ENCODE data around the gene SLC38A10.

SLC38A10 gene

DNA sequence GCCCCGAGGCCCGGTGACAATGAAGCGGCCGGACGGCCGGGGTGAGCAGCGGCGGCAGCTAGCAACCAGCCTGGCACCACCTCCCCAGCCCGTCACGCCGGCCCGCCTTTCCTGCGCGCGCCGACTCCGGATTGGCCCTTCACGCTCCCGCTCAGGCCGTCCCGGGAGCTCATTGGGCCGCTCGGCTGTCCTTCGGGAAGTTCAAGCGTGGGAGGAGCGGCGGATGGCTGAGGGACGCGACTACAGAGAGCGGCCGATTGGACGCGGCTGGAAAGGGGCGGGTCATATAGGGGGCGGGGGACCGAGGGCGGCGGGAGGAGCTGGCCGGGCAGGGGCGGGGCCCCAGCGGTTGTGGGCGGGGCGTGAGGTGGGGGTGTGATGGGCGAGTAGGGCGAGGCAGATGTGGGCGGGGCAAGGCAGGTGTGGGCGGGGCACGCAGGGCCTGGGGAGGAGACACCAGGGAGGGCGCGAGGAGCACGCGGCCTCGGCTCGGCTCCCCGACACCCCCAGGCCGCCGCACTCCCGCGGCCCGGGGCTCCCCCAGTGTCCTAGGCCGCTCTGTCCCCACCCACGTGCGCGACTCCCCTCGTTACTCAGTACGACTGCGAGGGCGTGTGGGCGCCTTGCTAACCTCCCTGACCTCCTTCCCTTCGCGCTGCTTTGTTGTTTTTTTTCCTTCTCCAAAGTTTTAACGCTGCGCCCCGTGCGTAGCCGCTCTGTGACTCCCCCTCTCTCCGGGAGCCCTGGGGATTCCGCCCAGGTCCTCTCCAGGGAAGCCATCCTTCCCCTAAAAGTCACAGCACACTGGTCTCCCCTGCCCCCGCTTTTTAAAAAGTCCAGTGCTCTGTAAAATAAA, 72.0 kb downstream of the SLC38A10 start, which contains the start of gene CEP131:
Gene CEP131, minus strand, starts transcription at position 60 of the 856 bp plus-strand sequence. CDS start 2,909 bp downstream, outside the sequence.
- peak; percentile 94 for DNase-seq

DNA sequence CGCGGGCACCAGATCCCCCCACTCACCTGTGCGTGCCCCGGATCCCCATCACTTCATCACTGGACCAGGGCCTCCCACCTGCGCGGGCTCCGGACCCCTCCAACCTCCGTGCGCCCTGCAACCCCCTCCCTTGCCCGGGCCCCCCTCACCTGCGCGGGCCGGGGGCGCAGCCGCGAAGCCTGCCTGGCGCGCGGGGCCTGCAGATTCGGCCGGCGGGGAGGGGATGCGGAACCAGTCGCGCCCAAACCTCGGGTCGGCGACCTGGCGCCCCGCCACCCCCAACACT, 72.5 kb downstream of the SLC38A10 start:
- DNase-seq, result no peak

DNA sequence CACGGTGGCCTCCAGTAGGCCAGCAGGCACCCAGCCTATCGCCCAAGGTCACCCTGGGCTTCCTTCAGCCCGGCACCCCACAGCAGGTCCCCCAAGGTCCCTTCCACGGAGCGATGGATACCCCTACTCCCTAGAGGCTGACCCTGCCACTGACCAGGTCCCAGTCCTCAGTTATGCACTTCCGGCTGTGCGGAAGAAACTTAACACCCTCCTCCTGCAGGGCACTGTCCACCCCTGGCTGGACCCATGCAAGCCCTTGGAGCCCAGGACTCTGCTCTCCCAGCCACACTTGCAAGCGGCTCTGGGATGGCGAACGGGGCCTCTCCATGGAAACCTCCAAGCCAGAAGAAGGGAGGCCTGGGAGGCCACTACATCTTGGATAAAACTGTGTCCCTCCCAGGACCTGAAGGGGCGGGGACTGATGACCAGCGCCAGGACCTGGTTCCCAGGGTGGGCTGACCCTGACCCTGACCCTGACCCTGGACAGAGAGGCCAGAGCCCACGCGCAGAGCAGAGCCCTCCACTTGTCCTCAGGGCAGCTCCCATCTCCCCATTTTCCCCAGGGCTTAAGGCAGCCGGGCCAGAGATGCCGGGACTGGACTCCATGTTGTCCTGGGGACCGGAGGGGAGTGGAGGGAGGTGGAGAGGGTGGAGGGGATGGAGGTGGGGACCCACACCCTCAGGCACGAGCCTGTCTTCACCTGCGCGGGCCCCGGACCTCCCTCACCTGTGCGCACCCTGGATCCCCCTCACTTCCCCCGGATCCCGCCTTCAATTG, 73.1 kb downstream of the SLC38A10 start:
- no peak for DNase-seq

DNA sequence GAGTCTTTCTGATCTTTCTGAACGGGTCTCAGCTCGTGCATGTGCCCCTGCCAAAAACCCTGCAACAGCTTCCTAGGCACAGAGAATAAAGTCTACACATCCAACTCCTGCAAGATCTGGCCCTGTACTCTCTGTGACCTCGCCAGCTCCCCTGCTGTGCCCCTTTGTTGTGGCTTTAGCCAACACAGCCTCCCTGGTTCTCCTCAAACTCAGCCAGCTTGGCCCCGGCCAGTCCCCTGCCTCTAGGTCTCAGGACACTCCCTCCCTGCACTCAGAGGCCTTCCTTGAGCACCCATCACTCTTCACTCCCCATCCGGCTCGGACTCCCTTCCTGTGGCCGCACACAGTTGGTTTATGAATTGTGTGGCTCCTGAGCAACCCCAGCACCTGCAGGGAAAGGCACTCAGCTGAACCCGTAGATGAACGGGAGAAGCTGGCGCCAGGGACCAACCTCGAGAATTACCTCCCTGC, 73.7 kb downstream of the SLC38A10 start:
- DNase-seq, result no peak

DNA sequence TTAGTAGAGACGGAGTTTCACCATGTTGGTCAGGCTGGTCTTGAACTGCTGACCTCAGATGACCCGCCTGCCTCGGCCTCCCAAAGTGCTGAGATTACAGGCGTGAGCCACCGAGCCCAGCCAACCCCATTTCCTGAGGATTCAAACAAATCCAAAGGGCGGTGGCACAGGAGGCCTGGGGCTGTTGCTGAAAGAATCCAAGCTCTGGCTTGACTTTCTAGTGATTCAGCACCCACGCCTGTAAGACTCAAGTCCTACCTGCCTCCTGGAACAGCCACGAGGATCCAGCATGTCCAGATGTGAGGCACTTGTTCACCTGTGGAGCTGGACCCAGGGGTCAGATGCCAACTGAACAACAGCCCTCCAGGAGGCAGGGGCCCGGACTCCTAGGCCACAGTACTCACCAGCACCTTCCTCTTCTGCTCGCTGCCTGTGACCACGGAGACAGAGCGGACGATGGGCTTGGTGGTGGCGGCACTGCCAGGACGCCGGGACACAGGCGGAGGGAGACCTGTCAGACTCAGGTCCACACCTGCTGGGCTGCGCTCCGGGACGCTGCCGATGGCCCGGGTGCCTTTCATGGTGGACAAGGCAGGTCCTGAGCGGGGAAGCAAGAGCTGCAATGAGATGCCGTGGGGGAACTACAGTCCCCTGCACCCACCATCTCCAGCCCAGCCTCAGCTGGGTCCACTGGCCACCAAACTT, 75.5 kb downstream of the SLC38A10 start:
- DNase-seq, result no peak

DNA sequence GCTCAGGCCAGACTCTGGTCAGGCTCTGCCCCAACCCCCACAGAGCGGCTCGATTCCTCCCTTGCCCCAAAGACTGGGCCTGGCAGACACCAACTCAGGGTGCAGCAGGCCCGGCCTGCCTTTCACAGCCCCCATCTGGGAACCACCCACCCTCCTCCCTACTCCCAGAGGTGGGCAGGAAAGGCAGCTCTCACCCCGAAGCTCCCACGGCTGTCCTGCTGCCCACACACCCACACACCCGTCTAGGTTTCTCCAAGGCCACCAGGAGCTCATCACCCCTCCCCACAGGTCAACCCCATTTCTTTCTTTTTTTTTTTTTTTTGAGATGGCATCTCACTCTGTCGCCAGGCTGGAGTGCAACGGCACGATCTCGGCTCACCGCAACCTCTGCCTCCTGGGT, 76.1 kb downstream of the SLC38A10 start:
- no peak for DNase-seq

DNA sequence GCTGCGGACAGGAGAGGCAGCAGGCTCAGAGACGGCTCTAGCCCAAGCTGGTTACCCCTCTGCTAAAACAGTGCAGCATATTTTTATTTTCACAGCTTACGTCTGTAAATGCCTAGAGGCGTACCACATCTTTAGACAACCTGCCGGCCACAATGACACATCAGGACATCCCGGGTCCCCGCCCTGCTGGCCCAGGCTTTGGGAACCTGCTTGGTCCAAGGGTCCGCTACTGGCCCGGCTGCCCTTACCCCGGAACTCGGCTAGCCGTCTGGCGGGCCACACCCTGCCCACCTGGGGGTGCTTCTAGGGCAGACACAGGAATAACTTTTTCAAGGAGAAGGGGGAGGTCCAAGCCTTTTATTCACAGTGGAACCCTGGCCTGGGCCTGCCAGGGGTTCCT, 76.6 kb downstream of the SLC38A10 start:
- DNase-seq, result no peak

DNA sequence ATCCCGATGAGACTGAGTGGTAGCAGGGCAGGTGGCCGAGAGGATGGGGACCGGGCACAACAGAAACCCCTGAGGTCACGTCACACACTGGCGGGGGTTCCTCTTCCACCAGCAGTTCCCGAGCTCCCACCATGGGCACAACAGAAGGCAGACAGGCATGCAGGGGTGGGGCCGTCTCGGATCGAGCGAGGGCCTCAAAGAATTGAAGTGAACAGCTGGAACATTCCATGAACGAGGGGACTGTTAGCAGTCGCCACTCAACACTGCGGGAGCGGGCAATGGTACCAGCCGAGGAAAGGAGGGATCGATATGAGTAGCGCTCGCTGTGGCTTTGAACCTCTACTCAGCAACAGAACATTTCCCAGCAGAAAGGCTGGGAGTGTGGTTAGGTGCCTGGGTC, 77.6 kb downstream of the SLC38A10 start:
- DNase-seq, result no peak

DNA sequence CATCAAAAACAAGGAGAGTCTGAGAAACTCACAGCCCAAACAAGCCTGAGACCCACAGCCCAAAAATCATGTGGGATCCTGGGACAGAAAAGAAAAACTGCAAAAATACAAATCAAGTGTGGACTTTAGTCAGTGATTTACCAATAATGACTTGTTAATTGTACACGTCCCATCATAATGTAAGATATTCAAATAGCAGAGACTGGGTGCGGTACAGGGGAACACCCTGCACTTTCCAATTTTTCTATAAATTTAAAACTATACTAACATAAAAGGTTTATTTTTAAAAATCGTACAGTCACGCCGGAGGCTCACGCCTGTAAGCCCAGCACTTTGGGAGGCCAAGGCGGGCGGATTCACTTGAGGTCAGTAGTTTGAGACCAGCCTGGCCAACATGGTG, 81.1 kb downstream of the SLC38A10 start:
- no peak for DNase-seq

DNA sequence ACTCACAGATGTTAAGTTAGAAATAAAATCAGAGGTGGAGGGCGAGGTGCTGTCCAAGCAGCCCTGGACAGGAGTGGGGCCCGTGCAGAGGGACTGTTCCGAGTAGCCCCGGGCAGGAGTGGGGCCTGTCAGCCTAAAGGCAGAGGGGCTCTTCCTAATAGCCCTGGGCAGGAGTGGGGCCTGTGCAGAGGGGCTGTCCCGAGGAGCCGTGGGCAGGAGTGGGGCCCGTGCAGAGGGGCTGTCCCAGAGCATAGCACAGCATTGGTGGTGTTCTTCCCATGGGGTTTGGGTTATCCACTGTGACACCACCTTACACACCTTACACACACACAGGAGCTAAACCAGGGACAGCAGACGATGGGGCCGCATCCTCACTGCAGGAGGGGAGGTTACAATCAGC, 82.7 kb downstream of the SLC38A10 start:
- no peak for DNase-seq

DNA sequence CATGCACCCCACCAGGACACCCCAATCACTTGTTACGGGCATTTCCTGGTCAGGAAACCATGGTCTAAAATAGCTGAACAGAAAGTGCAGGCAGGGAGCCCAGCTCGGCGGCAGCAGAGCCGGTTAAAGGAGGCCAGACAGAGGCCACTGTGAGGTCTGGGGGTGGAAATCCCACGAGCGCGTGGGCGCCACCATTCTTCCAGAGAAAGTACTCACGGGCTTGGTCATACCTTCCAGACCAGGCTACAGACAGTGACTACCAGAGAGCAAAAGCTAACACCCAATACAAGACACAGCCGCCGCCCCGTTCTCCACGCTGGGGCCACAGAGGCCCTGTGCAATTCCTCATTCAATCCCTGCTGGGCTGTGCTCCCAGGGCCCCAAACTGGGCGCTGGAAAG, 84.2 kb downstream of the SLC38A10 start:
- no peak for DNase-seq

DNA sequence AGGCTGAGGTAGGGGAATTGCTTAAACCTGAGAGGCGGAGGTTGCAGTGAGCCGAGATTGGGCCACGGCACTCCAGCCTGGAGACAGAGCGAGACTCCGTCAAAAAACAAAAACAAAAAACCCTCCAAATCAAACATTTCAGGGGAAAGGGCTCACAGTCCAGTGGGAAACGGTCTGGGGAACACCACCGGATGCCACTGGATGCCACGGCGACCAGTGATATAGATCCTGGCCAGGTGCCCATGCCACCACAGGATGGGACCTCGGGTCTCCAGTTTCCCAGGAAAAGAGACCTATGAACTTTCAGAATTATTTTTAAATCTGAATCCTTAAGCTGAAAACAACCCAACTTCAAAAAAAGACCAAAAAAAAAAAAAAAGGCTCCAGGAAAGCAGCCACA, 84.6 kb downstream of the SLC38A10 start:
- no peak for DNase-seq

DNA sequence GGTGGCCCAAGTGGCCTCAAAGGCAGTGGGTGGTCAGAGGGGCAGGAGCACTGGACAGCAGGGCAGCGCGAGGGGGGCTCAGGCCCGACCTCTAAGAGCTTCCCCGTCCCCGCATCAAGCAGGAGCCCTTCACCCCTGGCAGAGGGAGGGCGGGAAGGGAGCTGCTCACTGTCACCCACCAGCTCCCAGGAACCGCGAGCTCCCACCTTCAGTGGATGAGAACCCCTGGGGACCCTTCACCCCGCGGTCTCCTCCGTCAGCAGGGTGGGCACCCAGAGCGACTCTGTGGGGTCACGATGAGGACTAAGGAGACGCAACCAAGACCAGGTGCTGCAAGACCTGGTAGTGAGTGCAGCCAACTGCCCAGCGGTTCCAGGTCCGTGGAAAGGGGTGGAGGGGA, 86.0 kb downstream of the SLC38A10 start:
- DNase-seq, result no peak

DNA sequence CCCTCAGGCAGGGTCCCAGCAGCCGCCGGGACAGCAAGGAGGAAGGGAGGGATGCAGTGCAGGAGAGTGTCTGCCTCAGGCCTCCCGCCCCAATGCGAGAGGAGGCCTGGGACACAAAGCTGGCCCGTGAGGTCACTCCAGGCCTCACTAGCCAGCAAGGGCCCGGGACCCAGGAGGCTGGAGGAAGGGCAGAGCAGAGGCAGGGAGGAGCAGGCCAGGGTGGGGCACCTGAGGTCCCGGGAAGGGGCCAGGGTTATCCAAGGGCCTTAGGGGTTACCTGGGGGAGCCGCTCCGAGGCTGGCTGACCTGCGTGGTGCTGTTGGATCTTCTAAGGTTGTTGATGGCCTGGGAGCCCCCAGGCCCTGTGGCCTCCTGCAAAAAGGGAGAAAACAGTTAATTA, 86.5 kb downstream of the SLC38A10 start:
- DNase-seq, result no peak

DNA sequence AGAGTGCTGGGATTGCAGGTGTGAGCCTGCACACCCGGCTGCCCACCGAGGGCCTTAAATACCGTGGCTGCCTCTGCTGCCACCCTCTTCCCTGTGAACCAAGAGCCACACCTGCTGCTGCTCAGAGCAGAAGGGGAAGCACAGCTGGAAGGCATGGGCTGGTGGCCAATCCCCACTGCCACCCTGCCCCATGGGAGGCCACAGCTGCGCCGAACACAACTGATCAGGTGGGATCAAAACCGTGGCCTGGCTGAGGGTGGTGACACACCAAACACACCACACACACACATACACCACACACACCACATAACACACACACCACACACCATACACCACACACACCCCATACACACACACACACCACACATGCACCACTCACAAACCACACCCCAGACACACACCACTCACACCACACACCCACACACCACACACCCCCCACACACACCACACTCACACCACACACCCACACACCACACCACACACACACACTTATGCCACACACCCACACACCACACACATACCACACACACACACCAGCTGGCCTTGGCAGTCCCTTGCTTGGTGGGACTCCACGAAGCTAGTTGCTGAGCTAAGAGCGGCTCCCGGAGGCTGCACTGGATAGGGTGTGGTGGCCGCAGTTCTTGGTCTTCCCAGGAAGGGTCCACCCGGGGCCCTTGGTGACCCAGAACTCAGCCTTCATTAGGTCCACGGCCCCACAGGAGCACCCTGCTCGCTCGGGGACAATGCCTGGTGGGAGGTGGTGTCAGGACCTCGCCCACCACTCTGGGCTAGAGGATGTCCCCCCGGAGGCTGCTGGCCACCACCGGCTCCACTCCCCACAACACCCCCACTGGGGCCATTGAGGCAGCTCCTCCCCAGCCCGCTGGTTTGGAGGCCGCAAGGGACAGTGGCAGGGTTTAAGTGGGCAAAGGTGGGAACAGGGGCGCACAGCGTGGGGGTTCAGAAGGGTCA, 87.2 kb downstream of the SLC38A10 start:
- no peak for DNase-seq

DNA sequence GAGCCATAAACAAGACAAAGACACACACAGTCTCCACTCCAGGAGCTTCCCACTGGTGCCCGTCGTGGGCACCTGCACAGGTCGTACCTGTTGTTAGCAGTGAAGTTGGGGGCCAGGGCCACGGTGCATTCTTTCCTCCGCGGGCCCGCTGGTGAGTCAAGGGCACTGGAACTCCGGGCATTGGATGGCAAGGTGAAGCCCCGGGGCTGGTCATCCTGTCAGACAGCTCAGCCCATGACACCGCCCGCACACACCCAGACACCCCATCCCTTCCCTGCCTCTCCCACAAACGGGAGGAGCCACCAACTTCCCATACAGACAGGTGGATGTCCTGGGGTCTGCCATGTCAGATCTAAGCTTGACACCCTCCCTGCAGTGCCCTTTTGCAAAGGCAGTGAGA, 88.5 kb downstream of the SLC38A10 start:
- DNase-seq, result no peak

DNA sequence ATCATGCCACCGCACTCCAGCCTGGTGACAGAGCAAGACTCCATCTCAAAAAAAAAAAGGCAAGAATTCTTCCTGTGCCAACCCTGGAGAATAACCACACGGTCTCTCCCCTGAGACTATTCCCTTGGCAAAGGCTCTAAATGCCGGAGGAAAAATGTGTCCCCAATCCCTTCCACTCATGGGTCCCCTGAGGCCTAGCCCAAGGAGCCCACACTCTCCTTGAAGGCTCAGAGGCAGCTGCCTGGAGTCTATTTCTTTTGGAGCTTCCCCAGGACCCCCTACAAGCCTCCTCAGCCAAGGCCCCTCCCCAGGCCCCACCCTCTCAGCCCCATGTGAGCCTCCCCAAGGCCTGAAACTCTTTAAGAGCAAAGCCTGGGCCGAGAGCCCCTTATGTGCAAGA, 88.9 kb downstream of the SLC38A10 start:
- no peak for DNase-seq

DNA sequence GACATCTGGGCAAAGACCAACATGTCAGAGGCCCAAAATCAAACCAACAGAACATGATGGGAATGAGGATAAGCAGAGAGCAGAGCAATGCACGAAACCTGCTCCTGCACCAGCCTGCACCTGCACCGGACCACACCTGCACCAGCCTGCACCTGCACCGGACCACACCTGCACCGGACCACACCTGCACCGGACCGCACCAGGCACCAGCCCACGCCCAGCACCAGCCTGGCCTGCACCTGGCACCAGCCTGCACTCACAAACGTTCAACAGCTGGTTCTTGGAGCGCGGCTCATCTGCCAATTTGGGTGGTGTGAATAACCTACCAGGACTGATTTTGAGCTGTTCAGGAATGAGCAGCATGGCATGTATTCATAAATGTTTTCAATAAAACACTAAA, 90.5 kb downstream of the SLC38A10 start:
- no peak for DNase-seq

DNA sequence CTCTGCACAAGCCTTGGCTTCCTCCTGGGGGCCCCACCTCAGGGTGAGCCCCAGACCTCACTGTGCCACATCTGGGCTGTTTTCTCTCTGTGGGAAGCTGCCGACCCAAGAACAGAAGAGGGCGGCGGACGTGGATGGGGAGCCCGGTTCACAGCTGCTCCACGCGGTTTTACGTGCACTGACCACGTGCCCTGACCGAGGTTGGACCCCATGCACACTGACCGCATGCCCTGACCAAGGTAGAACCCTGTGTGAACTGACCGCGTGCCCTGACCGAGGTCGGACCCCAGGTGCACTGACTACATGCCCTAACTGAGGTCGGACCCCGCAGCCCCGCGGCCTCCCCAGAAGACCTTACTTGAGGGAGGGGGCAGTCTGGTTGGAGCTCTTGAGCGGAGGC, 92.0 kb downstream of the SLC38A10 start:
- no peak for DNase-seq

DNA sequence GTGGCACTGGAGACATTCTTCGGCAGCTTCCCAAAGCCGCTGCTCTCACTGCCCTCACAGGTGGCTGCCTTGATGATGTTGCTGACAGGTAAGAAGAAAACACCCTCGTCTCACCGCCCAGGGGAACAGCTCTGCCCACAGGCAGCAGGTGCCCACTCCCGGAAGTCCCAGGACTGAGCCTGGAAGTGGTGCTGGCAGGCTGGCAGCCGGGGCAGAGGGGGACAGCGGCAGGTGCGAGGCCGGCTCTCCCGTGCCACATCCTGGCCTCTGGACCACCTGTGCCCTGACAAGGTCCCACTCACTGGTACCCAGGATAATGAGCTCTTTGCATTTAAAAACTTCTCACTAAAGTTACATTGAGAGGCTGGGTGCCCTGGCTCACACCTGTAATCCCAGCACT, 92.8 kb downstream of the SLC38A10 start:
- DNase-seq, result no peak

DNA sequence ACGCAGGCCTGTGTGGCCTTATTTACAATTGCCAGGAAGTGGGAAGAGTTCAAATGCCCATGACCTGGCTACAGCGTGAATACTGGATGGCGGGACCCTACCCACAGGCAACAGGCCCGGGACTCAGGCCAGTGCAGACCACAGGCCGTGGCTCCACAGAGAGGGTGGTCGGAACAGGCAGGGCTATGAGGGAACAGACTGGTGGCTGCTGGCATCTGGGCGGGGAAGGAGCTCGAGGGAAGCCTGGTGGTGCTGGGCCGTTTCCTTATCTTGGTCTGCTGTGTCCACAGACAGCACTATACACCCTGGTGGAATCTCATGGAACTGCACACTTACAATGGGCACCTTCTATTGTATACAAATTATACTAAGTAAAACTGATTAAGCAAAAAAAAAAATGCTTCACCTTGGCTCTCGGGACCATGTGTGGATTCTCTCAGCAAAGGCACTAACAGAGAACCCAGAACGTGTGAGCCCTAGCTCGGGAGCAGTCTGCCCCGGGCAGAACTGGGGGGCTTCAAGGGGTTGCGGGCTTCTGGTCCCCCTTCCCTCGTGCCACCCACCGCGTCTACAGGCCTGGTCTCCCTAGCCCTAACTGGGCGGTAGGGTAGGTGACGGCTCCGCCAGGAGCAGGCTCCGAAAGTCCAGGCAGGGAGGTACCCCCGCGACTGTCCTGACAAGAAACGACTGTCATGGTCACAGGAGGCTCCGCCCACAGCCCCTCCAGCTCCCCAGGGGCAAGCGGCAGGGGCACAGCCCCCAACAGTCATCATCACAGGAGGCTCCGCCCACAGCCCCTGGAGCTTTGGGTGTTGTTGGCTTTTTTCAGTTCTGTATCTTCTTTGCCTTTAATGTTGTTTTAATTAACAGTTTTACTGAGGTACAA, 94.2 kb downstream of the SLC38A10 start:
- no peak for DNase-seq
